WTC11 (cell line): ENCODE results near the gene MTUS2. TPM values are rescaled to one million over a fixed set of nuclear protein-coding genes. Genes with fewer than 3 reads are reported as not detected.
A peak's percentile ranks its signal among the peaks of the same experiment; 100 is the strongest.

ENCODE experiments used
- ATAC-seq: fragments of 200-7000 bp; cut with Tn5 transposase; 2 replicates; pipeline ENCODE4 v1.10.0; 2021; ENCODE audit warnings: mild to moderate bottlenecking, moderate library complexity
- CTCF ChIA-PET: fragments of 300-600 bp; sonication (Branson Sonifier 250); formaldehyde crosslinking; loops from one replicate; lab custom pipeline; 2021; ENCODE audit warnings: antibody characterized with exemption; lab: Charles Lee
- POLR2A ChIA-PET: fragments of 350-600 bp; sonication (Branson Sonifier 250); formaldehyde crosslinking; loops from one replicate; lab custom pipeline; 2021; ENCODE audit warnings: antibody characterized with exemption; lab: Charles Lee
- DNase-seq: peaks from one replicate; pipeline ENCODE4 v3.0.0; 2021; ENCODE audit warnings: low spot score
- H3K27ac Mint-ChIP-seq: 2 replicates; pipeline ENCODE4 v1.8.0; 2021; ENCODE audit warnings: mixed read lengths
- H3K27me3 Mint-ChIP-seq: 2 replicates; pipeline ENCODE4 v1.8.0; 2021; ENCODE audit warnings: low read depth, mild to moderate bottlenecking, moderate library complexity, mixed read lengths
- H3K36me3 Mint-ChIP-seq: 2 replicates; pipeline ENCODE4 v1.8.0; 2021; ENCODE audit warnings: mixed read lengths
- H3K4me1 Mint-ChIP-seq: 2 replicates; pipeline ENCODE4 v1.8.0; 2022; ENCODE audit warnings: mixed read lengths
- H3K4me3 Mint-ChIP-seq: 2 replicates; pipeline ENCODE4 v1.8.0; 2021; ENCODE audit warnings: mild to moderate bottlenecking, moderate library complexity, mixed read lengths
- H3K9me3 Mint-ChIP-seq: 2 replicates; pipeline ENCODE4 v1.8.0; 2021; ENCODE audit warnings: mixed read lengths
- FOXJ3 ChIP-seq: sonication (generic); formaldehyde crosslinking; IDR thresholded peaks from 2 replicates; pipeline ENCODE4 v1.9.0; 2021; ENCODE audit warnings: missing genetic modification reagents, mild to moderate bottlenecking, borderline replicate concordance
- OVOL2 ChIP-seq: fragments of 250-450 bp; sonication (Bioruptor Pico); IDR thresholded peaks from 2 replicates; pipeline ENCODE4 v1.9.0; 2021; ENCODE audit warnings: mild to moderate bottlenecking, borderline replicate concordance
- STAT6 ChIP-seq: sonication (generic); formaldehyde crosslinking; conservative IDR thresholded peaks from 2 replicates; pipeline ENCODE4 v1.8.1; 2023; ENCODE audit warnings: mild to moderate bottlenecking, low read depth, missing genetic modification reagents, moderate library complexity
- TCF7 ChIP-seq: sonication (generic); formaldehyde crosslinking; IDR thresholded peaks from 2 replicates; pipeline ENCODE4 v1.8.0; 2022; ENCODE audit warnings: mild to moderate bottlenecking, low read depth, missing genetic modification reagents, moderate library complexity
- ZNF281 ChIP-seq: sonication (generic); formaldehyde crosslinking; IDR thresholded peaks from 2 replicates; pipeline ENCODE4 v1.8.0; 2023; ENCODE audit warnings: mild to moderate bottlenecking, missing genetic modification reagents
- ZNF423 ChIP-seq: fragments of 250-450 bp; sonication (Bioruptor Pico); IDR thresholded peaks from 2 replicates; pipeline ENCODE4 v2.1.2; 2022; ENCODE audit warnings: mild to moderate bottlenecking, moderate library complexity
- ZNF512 ChIP-seq: sonication (generic); formaldehyde crosslinking; IDR thresholded peaks from 2 replicates; pipeline ENCODE4 v1.8.1; 2022; ENCODE audit warnings: missing genetic modification reagents, borderline replicate concordance
- ZSCAN18 ChIP-seq: fragments of 250-450 bp; sonication (Bioruptor Pico); IDR thresholded peaks from 2 replicates; pipeline ENCODE4 v2.1.2; 2022; ENCODE audit warnings: mild to moderate bottlenecking, moderate library complexity
- total RNA-seq: library from RNA; stranded (reverse); gene quantifications from 3 replicates; pipeline ENCODE4 v1.2.3, GENCODE V29; 2021

Gene MTUS2
- total RNA-seq, 1 experiment from 2014 or later, result 0.22 TPM

GRCh38 chr13:29486551-29486950, 666.4 kb downstream of the MTUS2 start:
- CTCF ChIA-PET, result interaction anchor here (2.9 to 3.5 kb wide), 2 partner anchors 15 to 22 kb away, joined by 10 to 16 read pairs; no protein-coding TSS in a partner anchor
- ATAC-seq, result no peak
- no peak overlapping the region for H3K27ac Mint-ChIP-seq
- H3K27me3 Mint-ChIP-seq, result no peaks in the 10 kb centered on the region
- peaks cover 37% of the 10 kb centered on the region for H3K4me1 Mint-ChIP-seq
- no peak for DNase-seq
- no peaks in the 10 kb centered on the region for H3K9me3 Mint-ChIP-seq
- no peak for TF ChIP-seq ZNF512
- H3K4me3 Mint-ChIP-seq, result no peak overlapping the region
- POLR2A ChIA-PET, result no interaction called here
- H3K36me3 Mint-ChIP-seq, result no peaks in the 10 kb centered on the region

GRCh38 chr13:29487466-29488454, 667.6 kb downstream of the MTUS2 start:
- H3K4me3 Mint-ChIP-seq, result no peak overlapping the region
- ATAC-seq (peak; percentile 19), DNase-seq (no peak)
- no peaks in the 10 kb centered on the region for H3K9me3 Mint-ChIP-seq
- peaks cover 37% of the 10 kb centered on the region for H3K4me1 Mint-ChIP-seq
- ChIA-PET POLR2A (no interaction called here), CTCF (interaction anchor here (0.8 to 3.5 kb wide), 5 partner anchors 15 to 226 kb away, joined by 3 to 16 read pairs (median 3); no protein-coding TSS in a partner anchor)
- no peaks in the 10 kb centered on the region for H3K27me3 Mint-ChIP-seq
- H3K27ac Mint-ChIP-seq, result peak overlapping the region; percentile 9; the same call in 1 of the 2 replicates
- no peaks in the 10 kb centered on the region for H3K36me3 Mint-ChIP-seq
- TF ChIP-seq ZSCAN18 (CRISPR knock-in tag) (no peak), ZNF512 (no peak), ZNF423 (CRISPR knock-in tag) (peak; percentile 7; the same call in 1 of the 2 replicates), STAT6 (no peak)
- TF ChIP-seq, all 79 proteins: peak for 1

- H3K4me3 Mint-ChIP-seq, result no peak overlapping the region
- no peak for DNase-seq
- no peak for ATAC-seq
- H3K36me3 Mint-ChIP-seq, result no peaks in the 10 kb centered on the region
- H3K27me3 Mint-ChIP-seq, result no peaks in the 10 kb centered on the region
- H3K9me3 Mint-ChIP-seq, result no peaks in the 10 kb centered on the region
- CTCF ChIA-PET, result no interaction called here
- peaks cover 26% of the 10 kb centered on the region for H3K4me1 Mint-ChIP-seq
- TF ChIP-seq OVOL2 (CRISPR knock-in tag), result no peak
- no peak for TF ChIP-seq FOXJ3 (CRISPR knock-in tag)
- TF ChIP-seq ZNF281 (CRISPR knock-in tag), result no peak
- TF ChIP-seq TCF7, result no peak
- TF ChIP-seq, all 79 proteins: peak for 0
- POLR2A ChIA-PET, result no interaction called here
- H3K27ac Mint-ChIP-seq, result no peak overlapping the region
These were observed 669.8 kb downstream of the MTUS2 start for GRCh38 chr13:29489650-29490560.
